K562 (cell line): Measurements from ENCODE around the gene POLR1C. TPM values are rescaled to one million over a fixed set of nuclear protein-coding genes. Genes with fewer than 3 reads are reported as not detected.

Experiments
- ATF3 ChIP-seq, 2 experiments: fragments of 450-650 bp in 1 of 2; sonication (generic) in 1 of 2; formaldehyde crosslinking in 1 of 2; IDR thresholded peaks in 1 of 2; conservative IDR thresholded peaks in 1 of 2; 2 replicates each; pipeline versions ENCODE4 v1.6.1 to v1.8.1; 2016 to 2023; ENCODE audit warnings: mild to moderate bottlenecking in 2 of 2, moderate library complexity in 2 of 2, inconsistent platforms in 1 of 2, missing genetic modification reagents in 1 of 2
- CREB3 ChIP-seq: fragments of 450-650 bp; conservative IDR thresholded peaks from 2 replicates; pipeline ENCODE4 v1.6.1; 2016; ENCODE audit warnings: missing genetic modification characterization, low read depth, mild to moderate bottlenecking, missing compliant biosample characterization, moderate library complexity
- CXXC5 ChIP-seq: fragments of 250-450 bp; sonication (Bioruptor Pico); IDR thresholded peaks from 2 replicates; pipeline ENCODE4 v1.8.0; 2022; ENCODE audit warnings: inconsistent platforms, mild to moderate bottlenecking, moderate library complexity
- DMBX1 ChIP-seq: fragments of 250-450 bp; sonication (Bioruptor Pico); IDR thresholded peaks from 2 replicates; pipeline ENCODE4 v1.8.0; 2022; ENCODE audit warnings: inconsistent platforms, mild to moderate bottlenecking, moderate library complexity, borderline replicate concordance
- ERF ChIP-seq: fragments of 450-650 bp; formaldehyde crosslinking; IDR thresholded peaks from 2 replicates; pipeline ENCODE4 v1.4.0; 2020; ENCODE audit warnings: mild to moderate bottlenecking, mixed read lengths
- FOXA1 ChIP-seq: fragments of 450-650 bp; IDR thresholded peaks from 2 replicates; pipeline ENCODE4 v1.6.1; 2016; ENCODE audit warnings: mild to moderate bottlenecking, borderline replicate concordance
- HDAC3 ChIP-seq: fragments of 450-650 bp; IDR thresholded peaks from 2 replicates; pipeline ENCODE4 v1.6.1; 2018; ENCODE audit warnings: borderline replicate concordance, mild to moderate bottlenecking, moderate library complexity; ENCODE audit not compliant: partially characterized antibody
- HIVEP1 ChIP-seq: fragments of 250-450 bp; sonication (Bioruptor Pico); IDR thresholded peaks from 2 replicates; pipeline ENCODE4 v1.4.0; 2020; ENCODE audit warnings: mild to moderate bottlenecking
- HNRNPL ChIP-seq: fragments of 200-400 bp; formaldehyde crosslinking; IDR thresholded peaks from 2 replicates; pipeline ENCODE4 v1.6.1; 2017; ENCODE audit warnings: low read depth, mild to moderate bottlenecking, low read length
- HSF4 ChIP-seq: fragments of 250-450 bp; sonication (Bioruptor Pico); IDR thresholded peaks from 2 replicates; pipeline ENCODE4 v2.1.2; 2022; ENCODE audit warnings: mild to moderate bottlenecking, moderate library complexity, borderline replicate concordance
- ILF3 ChIP-seq: fragments of 450-650 bp; IDR thresholded peaks from 2 replicates; pipeline ENCODE4 v1.6.1; 2018; ENCODE audit warnings: antibody characterized with exemption, mild to moderate bottlenecking, moderate library complexity, borderline replicate concordance
- JUND ChIP-seq, 2 experiments: IDR thresholded peaks; 2 replicates in 1 of 2; 3 replicates in 1 of 2; pipeline ENCODE4 v1.6.1; 2011; ENCODE audit warnings: borderline replicate concordance in 2 of 2, low read depth in 2 of 2, low read length in 2 of 2, improper control_type of control experiment in 1 of 2, missing biosample characterization in 1 of 2, missing genetic modification characterization in 1 of 2, missing genetic modification reagents in 1 of 2
- MYBL2 ChIP-seq, 2 experiments: fragments of 450-650 bp in 1 of 2; sonication (generic) in 1 of 2; formaldehyde crosslinking in 1 of 2; IDR thresholded peaks; 2 replicates each; pipeline versions ENCODE4 v1.6.1 to v1.8.1; 2017 to 2022; ENCODE audit warnings: borderline replicate concordance in 1 of 2, inconsistent platforms in 1 of 2, low read depth in 1 of 2, mild to moderate bottlenecking in 1 of 2, missing genetic modification reagents in 1 of 2, moderate library complexity in 1 of 2
- NFXL1 ChIP-seq: fragments of 450-650 bp; formaldehyde crosslinking; IDR thresholded peaks from 2 replicates; pipeline ENCODE4 v1.4.0; 2021; ENCODE audit warnings: mild to moderate bottlenecking
- NR2C1 ChIP-seq, 2 experiments: fragments of 450-650 bp; IDR thresholded peaks; 2 replicates each; pipeline ENCODE4 v1.6.1; 2017; ENCODE audit warnings: mild to moderate bottlenecking in 2 of 2, antibody characterized with exemption in 1 of 2, inconsistent platforms in 1 of 2, missing compliant biosample characterization in 1 of 2, missing genetic modification characterization in 1 of 2
- SRSF9 ChIP-seq: fragments of 200-400 bp; formaldehyde crosslinking; IDR thresholded peaks from 2 replicates; pipeline ENCODE4 v1.6.1; 2017; ENCODE audit warnings: low read depth, low read length, borderline replicate concordance
- TAF1 ChIP-seq: IDR thresholded peaks from 2 replicates; pipeline ENCODE4 v1.6.1; 2011; ENCODE audit warnings: mild to moderate bottlenecking, low read length, moderate library complexity; ENCODE audit not compliant: insufficient read depth, control insufficient read depth, severe bottlenecking; ENCODE audit errors: extremely low read depth
- ZZZ3 ChIP-seq: fragments of 450-650 bp; IDR thresholded peaks from 2 replicates; pipeline ENCODE4 v1.6.1; 2016; ENCODE audit warnings: antibody characterized with exemption, mild to moderate bottlenecking, moderate library complexity
- polyA plus RNA-seq, 8 experiments: library from polyadenylated mRNA; depleted of rRNA in 4 of 8; stranded (reverse) in 5 of 8; unstranded in 3 of 8; fragments of >200 nt; fragmentation: Nextera tagmentation in 2 of 8; fragmentation: Illumina TruSeq in 1 of 8; extraction: Ambion mirVana in 2 of 8; extraction: Trizol in 1 of 8; gene quantifications; 2 replicates each; pipeline versions ENCODE4 v1.2.1 to v1.2.3, GENCODE V29; 2011 to 2014; ENCODE audit warnings: inconsistent platforms in 1 of 8, missing spikeins in 1 of 8
- total RNA-seq, 7 experiments: library from RNA; depleted of rRNA in 6 of 7; stranded (reverse); fragments of >200 nt in 6 of 7; fragmentation: Illumina TruSeq in 2 of 7; extraction: Trizol in 2 of 7; gene quantifications; 2 replicates each; pipeline versions ENCODE4 v1.2.1 to v1.2.3, GENCODE V29; 2011 to 2021; ENCODE audit warnings: low replicate concordance in 1 of 7
- TF ChIP-seq, protein P1 (sequence below), 3 experiments: fragments of 200-800 bp in 1 of 3; fragments of 250-450 bp in 1 of 3; fragments of 450-650 bp in 1 of 3; sonication (Bioruptor Pico) in 1 of 3; sonication (Bioruptor generic) in 1 of 3; formaldehyde crosslinking in 1 of 3; IDR thresholded peaks; 2 replicates each; pipeline versions ENCODE4 v1.6.1 to v1.8.0; 2016 to 2022; ENCODE audit warnings: mild to moderate bottlenecking in 2 of 3, missing genetic modification characterization in 2 of 3, missing compliant biosample characterization in 1 of 3, moderate library complexity in 1 of 3

Gene POLR1C
- total and polyA plus RNA-seq, 9 of the 15 experiments (the other 6 are each of a cell fraction or from before 2014, with no cell fraction given): 83.5 to 429 (median 120) TPM

DNA sequence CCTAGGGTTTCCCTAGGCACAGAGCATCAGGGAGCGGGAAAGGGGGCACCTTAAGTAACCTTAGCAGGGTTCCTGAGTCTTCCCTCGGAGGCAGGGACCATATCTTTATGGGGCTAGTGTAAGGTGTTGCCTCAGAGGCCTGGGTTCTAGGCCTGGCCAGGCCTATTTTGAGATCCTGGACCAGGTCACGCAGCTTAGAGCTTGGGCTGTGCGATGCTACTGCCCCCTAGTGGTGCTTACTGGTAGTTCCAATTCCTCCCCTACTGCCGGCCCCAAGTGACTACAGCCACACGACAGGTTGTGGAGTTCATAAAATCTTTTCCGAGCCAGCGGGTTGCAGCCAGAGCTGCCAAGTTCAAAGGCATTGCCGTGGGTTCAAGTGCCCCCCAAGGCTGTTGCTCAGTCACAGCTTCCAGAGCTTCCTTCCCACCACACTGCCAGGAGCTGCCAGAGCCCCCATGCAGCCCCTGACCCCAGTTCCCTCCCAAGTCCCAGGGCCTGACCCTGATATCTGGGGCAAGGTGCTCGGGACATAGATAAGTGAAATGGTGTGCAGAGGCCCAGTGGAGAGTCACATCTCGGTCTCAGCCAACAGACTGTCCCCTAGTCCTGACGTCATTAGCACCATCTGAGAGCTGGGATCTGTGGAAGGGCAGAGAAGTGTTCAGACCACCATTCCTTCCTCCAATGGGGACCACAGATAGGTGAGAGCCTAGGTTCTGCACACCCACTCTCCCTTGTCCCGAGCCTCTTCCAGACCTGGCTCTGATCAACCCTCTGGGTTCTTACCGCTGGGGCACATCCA, 10.0 kb upstream of the POLR1C start (continued):
- TF ChIP-seq, protein P1, sequence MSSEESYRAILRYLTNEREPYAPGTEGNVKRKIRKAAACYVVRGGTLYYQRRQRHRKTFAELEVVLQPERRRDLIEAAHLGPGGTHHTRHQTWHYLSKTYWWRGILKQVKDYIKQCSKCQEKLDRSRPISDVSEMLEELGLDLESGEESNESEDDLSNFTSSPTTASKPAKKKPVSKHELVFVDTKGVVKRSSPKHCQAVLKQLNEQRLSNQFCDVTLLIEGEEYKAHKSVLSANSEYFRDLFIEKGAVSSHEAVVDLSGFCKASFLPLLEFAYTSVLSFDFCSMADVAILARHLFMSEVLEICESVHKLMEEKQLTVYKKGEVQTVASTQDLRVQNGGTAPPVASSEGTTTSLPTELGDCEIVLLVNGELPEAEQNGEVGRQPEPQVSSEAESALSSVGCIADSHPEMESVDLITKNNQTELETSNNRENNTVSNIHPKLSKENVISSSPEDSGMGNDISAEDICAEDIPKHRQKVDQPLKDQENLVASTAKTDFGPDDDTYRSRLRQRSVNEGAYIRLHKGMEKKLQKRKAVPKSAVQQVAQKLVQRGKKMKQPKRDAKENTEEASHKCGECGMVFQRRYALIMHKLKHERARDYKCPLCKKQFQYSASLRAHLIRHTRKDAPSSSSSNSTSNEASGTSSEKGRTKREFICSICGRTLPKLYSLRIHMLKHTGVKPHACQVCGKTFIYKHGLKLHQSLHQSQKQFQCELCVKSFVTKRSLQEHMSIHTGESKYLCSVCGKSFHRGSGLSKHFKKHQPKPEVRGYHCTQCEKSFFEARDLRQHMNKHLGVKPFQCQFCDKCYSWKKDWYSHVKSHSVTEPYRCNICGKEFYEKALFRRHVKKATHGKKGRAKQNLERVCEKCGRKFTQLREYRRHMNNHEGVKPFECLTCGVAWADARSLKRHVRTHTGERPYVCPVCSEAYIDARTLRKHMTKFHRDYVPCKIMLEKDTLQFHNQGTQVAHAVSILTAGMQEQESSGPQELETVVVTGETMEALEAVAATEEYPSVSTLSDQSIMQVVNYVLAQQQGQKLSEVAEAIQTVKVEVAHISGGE (CRISPR knock-in tag; IDR thresholded peaks at IDR 0.05): no peak
- no peak for TF ChIP-seq HDAC3
- no peak for TF ChIP-seq DMBX1
- TF ChIP-seq ILF3: peak; percentile 16; the same call in 1 of the 2 replicates
- TF ChIP-seq JUND (IDR thresholded peaks at IDR 0.05; ENCODE audit: borderline replicate concordance, low read depth, low read length): no peak
- TF ChIP-seq JUND (tag; IDR thresholded peaks at IDR 0.05; ENCODE audit: borderline replicate concordance, low read depth, low read length): no peak; the same call in 2 of the 3 replicates
- TF ChIP-seq CXXC5 (CRISPR knock-in tag): peak; percentile 48
- TF ChIP-seq ZZZ3: no peak
- TF ChIP-seq HIVEP1 (CRISPR knock-in tag): no peak
- no peak for TF ChIP-seq HNRNPL
- no peak for TF ChIP-seq NFXL1 (CRISPR knock-in tag)
- TF ChIP-seq TAF1: no peak
- 0 out of 2 replicates have a peak, but pooled peaks have one; percentile 59 for TF ChIP-seq ERF
- TF ChIP-seq CREB3 (tag): no peak
- TF ChIP-seq ATF3 (IDR thresholded peaks at IDR 0.05): no peak
- TF ChIP-seq ATF3 (CRISPR knock-in tag; conservative IDR thresholded peaks at IDR 0.05): no peak
- TF ChIP-seq MYBL2 (IDR thresholded peaks at IDR 0.05; ENCODE audit: low read depth): no peak
- TF ChIP-seq MYBL2 (CRISPR knock-in tag; IDR thresholded peaks at IDR 0.05; ENCODE audit: borderline replicate concordance): no peak
- no peak for TF ChIP-seq FOXA1
- TF ChIP-seq NR2C1 (IDR thresholded peaks at IDR 0.05): no peak
- TF ChIP-seq NR2C1 (tag; IDR thresholded peaks at IDR 0.05): no peak
- no peak for TF ChIP-seq HSF4 (CRISPR knock-in tag)
- no peak for TF ChIP-seq SRSF9
